GM12801 (cell line): ENCODE data around the gene WNT7B.

Experiments
- TF ChIP-seq, protein P1 (sequence below): IDR thresholded peaks from one replicate; pipeline ENCODE4 v1.5.1; 2011; ENCODE audit warnings: control low read depth; ENCODE audit not compliant: insufficient read length; ENCODE audit errors: extremely low read depth

WNT7B gene

DNA sequence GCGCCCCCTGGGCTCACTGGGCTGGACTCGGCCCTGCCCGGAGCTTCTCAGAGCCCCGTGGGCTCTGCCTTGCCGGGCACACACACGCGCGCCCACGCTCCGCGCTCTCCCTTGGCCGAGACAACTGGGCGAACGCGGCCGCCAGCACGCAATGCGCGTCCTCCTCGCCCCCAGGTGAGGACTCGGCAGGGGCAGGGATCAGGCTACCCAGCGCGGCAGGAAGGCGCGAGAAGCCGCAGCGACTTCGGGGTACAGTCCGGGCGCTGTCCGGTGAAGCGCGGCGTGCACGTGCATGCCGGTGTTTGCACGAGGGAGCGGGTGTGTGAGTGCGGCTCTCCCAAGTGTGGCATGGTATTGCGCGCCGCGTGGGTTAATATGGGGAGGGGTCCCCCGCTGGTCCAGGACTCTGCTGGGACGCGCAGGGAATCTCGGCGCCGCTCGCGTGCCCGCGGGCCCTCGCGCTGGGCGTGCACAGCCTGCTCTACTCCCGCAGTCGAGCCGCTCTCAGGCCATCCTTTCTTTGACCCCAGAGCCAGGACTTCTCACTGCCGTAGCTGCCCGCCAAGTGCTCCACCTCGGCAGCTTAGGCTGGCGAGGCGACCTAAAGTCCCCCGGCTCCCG is 5.4 kb downstream of the WNT7B start:
- TF ChIP-seq, protein P1, sequence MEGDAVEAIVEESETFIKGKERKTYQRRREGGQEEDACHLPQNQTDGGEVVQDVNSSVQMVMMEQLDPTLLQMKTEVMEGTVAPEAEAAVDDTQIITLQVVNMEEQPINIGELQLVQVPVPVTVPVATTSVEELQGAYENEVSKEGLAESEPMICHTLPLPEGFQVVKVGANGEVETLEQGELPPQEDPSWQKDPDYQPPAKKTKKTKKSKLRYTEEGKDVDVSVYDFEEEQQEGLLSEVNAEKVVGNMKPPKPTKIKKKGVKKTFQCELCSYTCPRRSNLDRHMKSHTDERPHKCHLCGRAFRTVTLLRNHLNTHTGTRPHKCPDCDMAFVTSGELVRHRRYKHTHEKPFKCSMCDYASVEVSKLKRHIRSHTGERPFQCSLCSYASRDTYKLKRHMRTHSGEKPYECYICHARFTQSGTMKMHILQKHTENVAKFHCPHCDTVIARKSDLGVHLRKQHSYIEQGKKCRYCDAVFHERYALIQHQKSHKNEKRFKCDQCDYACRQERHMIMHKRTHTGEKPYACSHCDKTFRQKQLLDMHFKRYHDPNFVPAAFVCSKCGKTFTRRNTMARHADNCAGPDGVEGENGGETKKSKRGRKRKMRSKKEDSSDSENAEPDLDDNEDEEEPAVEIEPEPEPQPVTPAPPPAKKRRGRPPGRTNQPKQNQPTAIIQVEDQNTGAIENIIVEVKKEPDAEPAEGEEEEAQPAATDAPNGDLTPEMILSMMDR, result no peak

DNA sequence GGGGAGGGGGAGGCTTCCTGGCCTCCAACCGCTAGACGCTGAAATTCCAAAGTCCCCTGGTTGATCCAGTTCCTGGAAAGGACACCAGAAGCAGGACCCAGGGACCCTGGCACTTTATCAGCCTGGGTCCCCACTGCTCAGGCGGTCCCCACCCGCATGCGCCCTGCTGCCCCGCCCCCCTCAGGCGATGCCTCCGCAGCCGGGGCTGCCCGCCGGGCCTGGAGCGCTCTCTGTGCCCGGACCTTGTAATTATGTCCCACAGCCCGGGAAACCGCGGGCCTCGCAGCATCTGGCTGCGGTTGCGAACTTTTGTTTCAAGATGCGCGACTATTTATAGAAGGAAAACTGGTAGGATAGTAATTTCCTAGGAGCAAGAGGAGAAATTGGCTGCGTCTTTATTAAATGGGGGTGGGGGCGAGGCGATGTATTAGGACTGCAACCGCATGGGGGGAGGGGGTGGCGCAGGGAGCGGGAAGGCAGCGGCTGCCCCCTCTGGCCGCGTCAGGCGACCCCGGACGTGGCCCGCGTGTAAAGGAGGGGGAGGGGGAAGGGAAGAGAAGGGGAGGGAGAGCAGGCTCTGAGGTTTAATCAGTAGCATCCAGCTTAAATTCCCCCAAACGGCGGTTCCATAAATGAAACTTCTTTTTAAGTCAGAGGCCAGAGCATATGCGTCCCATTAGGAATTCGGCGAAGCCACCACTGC is 6.1 kb downstream of the WNT7B start:
- TF ChIP-seq, protein P1, result no peak

DNA sequence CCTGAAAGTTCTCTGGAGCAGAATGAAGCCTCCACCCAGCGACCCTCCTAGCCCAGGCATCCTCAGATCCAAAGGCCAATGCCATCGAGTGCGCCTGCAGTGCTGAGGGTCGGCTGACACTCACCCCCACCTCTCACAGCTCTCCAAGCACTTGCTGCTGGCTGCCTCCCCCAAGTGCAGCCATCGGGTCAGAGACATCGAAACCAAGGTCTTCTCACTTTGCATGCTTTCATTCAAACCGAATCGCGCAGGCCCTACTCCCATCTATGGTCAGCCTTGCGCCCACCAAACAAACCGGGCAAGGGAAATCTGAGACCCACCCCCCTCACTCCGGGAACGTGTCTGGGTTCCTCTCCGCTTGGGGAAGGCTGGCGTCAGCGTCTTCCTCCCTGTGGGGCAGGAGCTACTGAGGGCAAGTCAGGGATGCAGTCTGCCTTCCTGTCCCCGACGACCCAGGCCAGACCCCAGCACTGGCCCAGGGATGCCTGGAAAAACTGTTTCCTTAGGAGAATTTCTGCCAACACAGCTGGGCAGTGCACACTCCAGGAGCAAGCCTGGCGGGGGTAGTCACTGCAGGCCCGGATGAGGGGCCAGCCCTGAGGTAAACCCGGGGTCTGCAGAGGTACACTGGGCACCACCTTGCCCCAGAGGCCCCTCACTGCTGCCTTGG is 7.0 kb downstream of the WNT7B start:
- TF ChIP-seq, protein P1, result no peak

DNA sequence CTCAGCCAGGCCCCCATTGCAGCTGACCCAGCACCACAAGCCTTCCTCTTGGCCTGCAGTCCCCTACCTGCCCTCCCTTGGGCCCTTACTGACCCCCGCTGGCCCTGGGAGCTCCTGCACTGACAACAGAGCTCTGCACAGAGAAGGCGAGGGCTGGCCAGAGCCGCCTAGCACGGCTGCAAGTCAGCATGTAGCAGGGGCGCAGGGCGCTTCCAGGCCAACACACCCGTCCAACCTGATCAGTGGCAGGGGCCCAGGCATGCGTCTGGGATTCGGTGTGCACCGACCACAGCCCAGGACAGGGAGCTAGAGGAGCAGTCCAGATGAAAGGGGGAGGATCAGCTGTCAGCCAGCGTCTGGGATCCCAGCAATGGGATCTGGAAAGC is 7.6 kb downstream of the WNT7B start:
- TF ChIP-seq, protein P1, result no peak

DNA sequence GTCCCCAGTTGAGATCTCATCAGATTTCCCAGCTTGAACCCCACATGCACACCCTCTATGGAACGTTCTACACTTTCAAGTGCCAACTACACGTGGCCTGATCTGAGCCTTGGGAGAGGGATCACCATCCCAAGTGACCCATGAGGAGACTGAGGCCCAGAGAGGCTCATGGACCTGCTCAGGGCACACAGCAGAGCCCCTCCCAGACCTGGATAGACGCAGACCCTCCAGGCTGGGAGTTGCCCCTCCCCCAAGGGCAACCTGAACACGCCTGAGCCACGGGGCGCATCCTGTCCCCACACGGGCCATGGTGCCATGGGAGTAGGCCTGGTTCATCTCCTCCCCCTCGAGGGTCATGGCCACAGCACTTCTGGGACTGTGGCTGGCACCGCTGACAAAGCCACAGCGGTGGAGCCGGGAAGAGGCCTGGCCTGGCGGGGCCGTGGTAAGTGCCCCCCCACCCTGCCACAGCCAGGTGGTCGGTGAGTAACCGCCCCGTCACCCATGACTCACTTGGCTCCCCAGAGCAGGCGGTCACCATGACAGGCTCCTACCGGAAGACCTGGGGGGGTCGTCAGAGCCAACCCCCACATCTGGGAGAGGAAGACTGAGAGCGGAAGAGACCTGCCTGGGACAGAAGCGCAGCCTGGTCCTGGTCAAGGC is 8.1 kb downstream of the WNT7B start:
- TF ChIP-seq, protein P1, result no peak

DNA sequence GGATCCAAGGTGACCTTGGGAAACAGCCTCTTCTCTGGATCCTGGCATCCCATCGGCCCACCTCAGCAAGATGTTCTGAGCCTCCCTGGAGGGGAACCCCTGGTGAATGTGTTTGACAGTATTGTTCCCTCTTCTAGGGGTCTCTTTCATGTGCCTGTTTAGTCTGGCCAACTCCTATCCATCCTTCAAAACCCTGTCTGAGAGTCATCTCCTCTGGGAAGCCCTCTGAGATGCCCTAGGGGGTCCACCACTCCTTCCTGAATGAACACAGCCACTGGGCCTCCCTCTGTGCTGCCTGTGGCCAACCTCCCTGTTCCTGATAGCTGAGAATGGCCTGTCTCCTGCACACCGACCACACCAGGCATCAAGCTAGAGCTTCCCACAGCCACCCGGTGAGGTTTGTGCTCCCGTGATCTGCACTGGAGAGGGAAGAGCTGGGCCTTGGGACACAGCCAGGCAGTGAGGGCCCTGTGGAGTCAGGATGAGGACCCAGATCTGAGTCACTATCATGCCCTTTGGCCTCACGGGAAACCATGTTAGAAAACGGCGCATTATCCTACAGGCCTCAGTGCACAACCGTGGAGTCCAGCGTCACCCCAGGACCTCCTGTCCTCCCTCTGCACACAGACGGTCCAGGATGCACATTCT is 8.8 kb downstream of the WNT7B start:
- TF ChIP-seq, protein P1, result no peak

DNA sequence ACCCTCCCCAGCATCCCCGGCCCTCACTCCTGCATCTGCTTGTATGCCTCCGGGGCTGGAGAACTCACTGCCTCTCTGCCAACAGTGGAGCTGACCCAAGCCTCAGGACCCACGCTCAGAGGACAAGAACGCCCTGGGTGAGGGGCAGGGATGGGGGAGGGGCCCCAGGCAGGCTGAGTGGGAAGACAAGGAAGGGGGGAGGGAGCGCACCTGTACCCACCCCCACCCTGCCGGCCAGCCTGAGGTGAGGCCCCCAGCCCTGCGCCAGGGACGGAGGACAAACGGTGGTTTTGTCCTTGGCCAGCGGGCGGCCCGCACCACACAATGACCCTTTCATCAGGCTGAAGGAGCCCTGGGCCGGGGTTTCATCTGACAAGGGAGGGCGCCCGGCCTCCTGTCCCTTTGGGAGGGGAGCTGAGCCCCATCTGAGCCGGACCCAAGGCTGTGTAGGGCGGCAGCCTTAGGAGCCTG is 10.0 kb downstream of the WNT7B start:
- TF ChIP-seq, protein P1, result no peak
